Activated T-cell treated with anti-CD3 and anti-CD28 coated beads, Interleukin-2, amount 50 U/mL, for 24 hours (primary cell): ENCODE data around the gene HES1.

ENCODE experiments used
- DNase-seq: peaks from one replicate; pipeline ENCODE4 v3.0.0-alpha.2; 2020
- H3K27ac Mint-ChIP-seq: 2 replicates; pipeline ENCODE4 v1.8.0; 2020; ENCODE audit warnings: mild to moderate bottlenecking, mixed read lengths
- H3K27me3 Mint-ChIP-seq: 2 replicates; pipeline ENCODE4 v1.8.0; 2020; ENCODE audit warnings: mixed read lengths
- H3K36me3 Mint-ChIP-seq: 2 replicates; pipeline ENCODE4 v1.8.0; 2020; ENCODE audit warnings: low read depth, mixed read lengths
- H3K4me1 Mint-ChIP-seq: 2 replicates; pipeline ENCODE4 v1.8.0; 2020; ENCODE audit warnings: low read depth, mixed read lengths
- H3K4me3 Mint-ChIP-seq: 2 replicates; pipeline ENCODE4 v1.8.0; 2020; ENCODE audit warnings: mild to moderate bottlenecking, moderate library complexity, mixed read lengths
- H3K9me3 Mint-ChIP-seq: 2 replicates; pipeline ENCODE4 v1.8.0; 2020; ENCODE audit warnings: mixed read lengths

Gene HES1

DNA sequence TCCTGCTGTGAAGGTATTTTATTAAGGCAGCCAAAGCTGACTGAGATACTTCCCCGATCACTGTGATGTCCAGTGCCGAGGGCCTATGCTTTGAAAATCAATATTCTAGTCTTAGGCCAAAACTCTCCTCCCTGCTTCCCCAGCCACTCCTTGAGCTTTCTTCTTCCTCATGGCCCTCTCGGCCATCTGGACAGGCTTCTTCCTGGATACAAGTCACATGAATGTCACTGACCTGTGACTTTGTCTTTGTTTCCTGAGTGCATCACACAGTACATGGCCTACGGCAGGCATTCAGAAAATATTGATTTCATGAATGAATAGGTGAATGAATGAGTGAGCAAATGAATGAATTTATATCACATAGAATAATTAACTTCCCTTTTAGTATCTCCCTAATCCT, 24.6 kb upstream of the HES1 start:
- Mint-ChIP-seq H3K4me1 (peaks cover 10% of the 10 kb centered on the region), H3K27me3 (peaks cover 16% of the 10 kb centered on the region), H3K9me3 (no peaks in the 10 kb centered on the region), H3K4me3 (no peak overlapping the region), H3K27ac (no peak overlapping the region), H3K36me3 (no peaks in the 10 kb centered on the region)
- no peak for DNase-seq

- Mint-ChIP-seq H3K27ac (no peak overlapping the region), H3K27me3 (peaks cover 21% of the 10 kb centered on the region), H3K36me3 (no peaks in the 10 kb centered on the region), H3K4me1 (peaks cover 2% of the 10 kb centered on the region), H3K4me3 (no peak overlapping the region), H3K9me3 (no peaks in the 10 kb centered on the region)
- no peak for DNase-seq
Measured at GRCh38 chr3:194112120-194113106, 23.5 kb upstream of the HES1 start.

DNA sequence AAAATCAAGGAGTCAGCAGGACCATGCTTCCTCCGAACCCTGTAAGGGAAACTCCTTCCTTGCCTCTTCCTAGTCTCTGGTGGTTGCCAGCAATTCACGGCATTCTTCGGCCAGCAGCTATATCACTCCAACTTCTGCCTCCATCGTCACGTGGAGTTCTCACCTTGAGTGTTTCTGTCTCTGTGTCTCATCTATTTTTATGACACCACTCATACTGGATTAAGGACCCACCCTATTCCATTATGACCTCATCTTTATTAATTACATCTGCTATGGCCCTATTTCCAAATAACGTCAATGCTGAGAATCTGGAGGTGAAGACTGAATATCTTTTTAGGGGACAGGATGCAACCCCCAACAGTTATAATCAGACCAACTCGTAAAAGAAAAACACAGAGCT, 21.8 kb upstream of the HES1 start:
- Mint-ChIP-seq H3K36me3 (no peaks in the 10 kb centered on the region), H3K4me3 (no peak overlapping the region), H3K4me1 (no peaks in the 10 kb centered on the region), H3K9me3 (no peaks in the 10 kb centered on the region), H3K27me3 (peaks cover 21% of the 10 kb centered on the region), H3K27ac (no peak overlapping the region)
- no peak for DNase-seq

DNA sequence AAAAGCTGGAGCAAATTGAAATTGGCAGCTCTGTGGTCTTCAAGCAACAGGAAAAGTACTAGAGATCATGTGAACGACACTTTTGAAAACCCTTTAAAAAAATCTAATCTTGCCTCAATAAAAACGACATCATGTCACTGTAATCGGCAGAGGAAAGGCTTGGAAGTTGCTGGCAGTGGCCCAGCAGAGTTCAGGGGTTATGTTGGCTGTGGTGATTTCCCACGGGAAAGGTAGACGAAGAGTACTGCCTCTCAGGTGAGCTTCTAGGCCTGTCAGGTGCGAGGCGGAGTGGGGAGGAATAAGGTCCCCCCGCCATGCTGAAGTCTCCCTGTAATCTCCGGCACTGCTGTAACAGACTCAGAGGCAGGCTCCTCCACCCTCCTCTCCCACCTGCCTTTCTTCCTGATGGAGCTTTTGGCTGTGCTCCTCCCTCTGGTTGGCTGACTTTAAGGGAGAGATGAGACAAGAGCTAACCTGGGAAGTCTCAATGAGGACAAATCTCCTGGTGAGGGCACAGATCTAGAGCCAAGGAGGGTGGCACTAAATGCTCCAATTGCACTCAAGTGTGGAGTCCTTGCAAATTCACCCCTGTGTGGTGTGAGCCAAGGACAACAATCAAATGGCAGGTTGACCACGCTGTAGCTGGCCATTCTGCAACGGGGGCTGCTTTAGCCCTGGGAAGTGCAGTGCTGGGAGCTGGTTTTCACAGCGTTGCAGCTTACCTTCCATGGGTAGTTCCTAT, 18.7 kb upstream of the HES1 start:
- DNase-seq: no peak
- Mint-ChIP-seq H3K4me1 (no peaks in the 10 kb centered on the region), H3K4me3 (no peak overlapping the region), H3K27me3 (peaks cover 24% of the 10 kb centered on the region), H3K27ac (no peak overlapping the region), H3K36me3 (no peaks in the 10 kb centered on the region), H3K9me3 (no peaks in the 10 kb centered on the region)

GRCh38 chr3:194118920-194119319, 17.0 kb upstream of the HES1 start:
- Mint-ChIP-seq H3K4me1 (no peaks in the 10 kb centered on the region), H3K27ac (no peak overlapping the region), H3K9me3 (no peaks in the 10 kb centered on the region), H3K4me3 (no peak overlapping the region), H3K27me3 (peaks cover 32% of the 10 kb centered on the region), H3K36me3 (no peaks in the 10 kb centered on the region)
- DNase-seq: no peak

DNA sequence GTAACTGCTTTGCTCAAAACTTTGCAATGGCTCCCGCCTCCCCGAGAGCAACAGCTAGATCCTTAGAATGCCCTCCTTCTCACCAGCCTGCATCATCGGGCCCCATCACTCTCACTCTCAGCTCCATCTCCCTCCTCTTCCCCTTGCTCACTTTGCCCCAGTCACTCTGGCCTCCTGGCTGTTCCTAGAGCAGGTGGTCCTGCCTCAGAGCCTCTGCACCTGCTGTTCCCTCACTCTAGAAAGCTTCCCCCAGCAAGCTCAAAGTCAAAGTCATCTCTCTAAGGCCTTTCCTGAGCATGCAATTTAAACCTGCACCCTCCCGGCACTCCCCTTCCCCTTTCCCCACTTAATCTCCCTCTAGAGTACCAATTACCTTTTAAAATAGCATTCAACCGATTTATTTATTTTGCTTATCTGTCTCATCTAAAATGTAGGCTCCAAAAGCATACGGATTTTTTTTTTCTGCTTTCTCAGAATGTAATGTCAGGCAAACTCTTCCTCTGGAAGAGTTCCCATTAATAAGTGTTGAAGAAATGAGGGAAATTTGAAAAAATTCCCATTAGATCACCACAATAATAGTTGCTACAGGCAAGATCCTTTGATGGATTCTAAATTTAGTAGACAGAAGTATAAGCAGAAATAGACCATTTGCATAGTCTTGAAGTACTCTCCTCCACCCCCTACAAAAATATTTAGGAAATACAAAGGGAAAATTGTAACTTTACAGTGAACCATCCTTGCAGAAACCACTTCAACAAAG, 15.9 kb upstream of the HES1 start:
- peaks cover 33% of the 10 kb centered on the region for H3K27me3 Mint-ChIP-seq
- no peaks in the 10 kb centered on the region for H3K9me3 Mint-ChIP-seq
- no peak for DNase-seq
- H3K36me3 Mint-ChIP-seq: no peaks in the 10 kb centered on the region
- H3K4me1 Mint-ChIP-seq: no peaks in the 10 kb centered on the region
- H3K4me3 Mint-ChIP-seq: no peak overlapping the region
- H3K27ac Mint-ChIP-seq: no peak overlapping the region

DNA sequence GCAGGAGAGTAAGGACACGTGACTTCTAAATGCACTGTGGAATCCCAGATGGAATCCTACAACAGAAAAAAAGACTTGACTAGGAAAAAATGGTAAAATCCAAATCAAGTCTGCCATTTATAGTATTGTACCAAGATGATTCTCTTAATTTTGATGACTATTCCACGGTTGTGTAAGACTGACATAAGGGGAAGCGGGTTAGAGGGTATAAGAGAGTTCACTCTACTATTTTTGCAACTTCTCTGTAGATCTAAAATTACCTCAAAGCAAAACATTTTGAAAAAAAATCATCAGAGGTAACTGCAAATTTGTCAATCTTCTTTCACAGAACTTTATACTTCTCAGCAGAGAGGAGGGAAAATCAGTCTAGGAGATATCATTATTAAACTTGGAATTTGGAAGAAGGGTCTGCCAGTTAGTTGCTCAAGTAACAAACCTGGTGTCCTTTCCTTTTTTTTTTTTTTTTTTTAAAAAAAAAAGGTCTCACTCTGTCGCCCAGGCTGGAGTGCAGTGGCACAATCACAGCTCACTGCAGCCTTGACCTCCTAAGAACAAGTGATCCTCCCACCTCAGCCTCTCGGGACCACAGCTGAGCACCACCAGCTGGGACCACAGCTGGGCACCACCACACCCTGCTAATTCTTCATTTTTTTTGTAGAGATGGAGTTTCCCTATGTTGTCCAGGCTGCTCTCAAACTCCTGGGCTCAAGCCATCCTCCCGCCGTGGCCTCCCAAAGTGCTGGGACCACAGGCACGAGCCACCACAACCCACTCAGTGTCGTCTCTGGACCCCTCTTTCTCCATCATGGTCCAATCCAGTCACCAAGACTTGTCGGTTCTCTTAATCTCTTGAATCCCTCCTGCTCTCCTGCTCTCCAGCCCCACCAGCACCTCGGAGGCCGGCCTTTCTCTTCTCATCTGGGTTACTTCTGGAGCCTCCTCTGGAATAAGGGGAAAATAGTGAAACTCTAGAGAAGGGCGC, 14.9 kb upstream of the HES1 start:
- H3K27ac Mint-ChIP-seq: no peak overlapping the region
- H3K4me1 Mint-ChIP-seq: no peaks in the 10 kb centered on the region
- H3K9me3 Mint-ChIP-seq: no peaks in the 10 kb centered on the region
- no peak overlapping the region for H3K4me3 Mint-ChIP-seq
- no peak for DNase-seq
- no peaks in the 10 kb centered on the region for H3K36me3 Mint-ChIP-seq
- H3K27me3 Mint-ChIP-seq: peaks cover 41% of the 10 kb centered on the region

DNA sequence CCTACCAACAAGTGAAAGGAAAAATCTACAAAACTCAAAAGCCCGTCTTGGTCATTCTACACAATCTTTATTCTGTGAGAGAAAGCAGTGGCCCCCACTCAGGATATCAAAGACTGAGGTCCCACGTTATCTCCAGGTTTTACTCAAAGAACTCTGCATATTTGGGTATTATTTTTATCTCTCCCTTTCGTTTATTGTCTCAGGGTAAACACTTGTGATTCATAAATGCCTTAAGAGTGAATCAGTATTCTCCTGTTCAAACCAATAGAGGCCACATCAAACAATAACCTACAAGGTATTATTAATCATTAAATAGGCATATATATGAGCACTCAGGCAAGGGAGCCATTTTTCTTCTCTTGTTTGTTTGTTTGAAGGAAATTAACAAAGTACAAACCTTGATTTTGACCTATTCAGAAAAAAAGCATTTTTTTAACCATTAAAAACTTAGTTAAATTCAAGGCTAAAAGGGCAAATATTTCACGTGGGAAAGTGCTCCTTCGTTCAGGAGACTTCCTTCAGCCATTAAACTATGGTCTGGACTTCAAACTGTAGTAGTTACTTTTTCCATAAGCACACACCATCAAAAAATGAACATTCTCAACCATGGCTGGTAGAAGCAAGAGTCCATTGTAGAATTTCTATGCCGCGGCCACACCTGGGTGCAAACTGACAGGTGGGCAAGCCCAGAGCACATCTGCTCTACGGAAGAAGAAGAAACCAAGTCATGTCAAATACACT, 13.9 kb upstream of the HES1 start:
- no peak overlapping the region for H3K4me3 Mint-ChIP-seq
- H3K27me3 Mint-ChIP-seq: peaks cover 43% of the 10 kb centered on the region
- DNase-seq: no peak
- no peak overlapping the region for H3K27ac Mint-ChIP-seq
- H3K9me3 Mint-ChIP-seq: no peaks in the 10 kb centered on the region
- no peaks in the 10 kb centered on the region for H3K36me3 Mint-ChIP-seq
- H3K4me1 Mint-ChIP-seq: no peaks in the 10 kb centered on the region

- no peak for DNase-seq
- Mint-ChIP-seq H3K27ac (no peak overlapping the region), H3K27me3 (peaks cover 48% of the 10 kb centered on the region), H3K4me3 (no peak overlapping the region), H3K36me3 (no peaks in the 10 kb centered on the region), H3K4me1 (no peaks in the 10 kb centered on the region), H3K9me3 (no peaks in the 10 kb centered on the region)
Measured at GRCh38 chr3:194123726-194124125, 12.2 kb upstream of the HES1 start.

DNA sequence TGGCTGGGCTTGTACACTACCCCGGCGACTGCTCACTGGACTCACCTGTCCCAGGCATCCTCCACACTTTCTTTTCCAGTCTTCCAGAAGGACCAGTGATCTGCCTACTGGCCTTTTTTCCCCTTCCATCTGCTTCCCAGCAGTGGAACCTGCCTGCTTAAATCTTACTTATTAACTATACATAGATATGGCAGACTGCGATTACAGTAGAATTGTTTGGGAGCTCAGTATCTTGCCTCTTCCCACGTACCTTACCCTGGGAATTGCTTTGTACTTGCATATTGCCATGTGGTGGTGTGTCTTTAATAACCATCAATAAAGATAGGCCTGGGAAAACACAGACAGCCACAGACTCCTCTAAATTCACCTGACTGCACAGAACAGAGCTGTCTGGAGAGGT, 11.8 kb upstream of the HES1 start:
- H3K27ac Mint-ChIP-seq: no peak overlapping the region
- H3K36me3 Mint-ChIP-seq: no peaks in the 10 kb centered on the region
- H3K27me3 Mint-ChIP-seq: peaks cover 48% of the 10 kb centered on the region
- DNase-seq: no peak
- H3K9me3 Mint-ChIP-seq: no peaks in the 10 kb centered on the region
- H3K4me1 Mint-ChIP-seq: no peaks in the 10 kb centered on the region
- H3K4me3 Mint-ChIP-seq: no peak overlapping the region

DNA sequence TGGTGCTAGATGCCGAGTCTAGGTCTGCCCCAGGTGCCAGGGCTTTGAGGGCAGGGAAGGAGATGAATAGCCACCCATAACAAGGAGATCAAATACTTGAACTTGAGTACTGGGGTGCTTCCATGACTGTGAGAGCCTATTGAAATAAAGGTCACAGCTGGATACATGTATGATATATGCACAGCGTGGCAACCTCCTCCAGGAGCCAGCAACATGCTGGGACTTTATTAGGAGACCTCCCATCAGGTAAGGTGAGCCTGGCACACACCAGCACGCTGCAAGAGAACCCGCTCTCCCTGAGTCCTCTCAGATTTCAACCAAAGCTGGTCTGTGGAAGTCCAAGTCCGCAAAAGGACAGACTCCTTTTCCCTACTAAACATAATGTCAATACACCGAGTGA, 10.5 kb upstream of the HES1 start:
- DNase-seq: no peak
- peaks cover 51% of the 10 kb centered on the region for H3K27me3 Mint-ChIP-seq

DNA sequence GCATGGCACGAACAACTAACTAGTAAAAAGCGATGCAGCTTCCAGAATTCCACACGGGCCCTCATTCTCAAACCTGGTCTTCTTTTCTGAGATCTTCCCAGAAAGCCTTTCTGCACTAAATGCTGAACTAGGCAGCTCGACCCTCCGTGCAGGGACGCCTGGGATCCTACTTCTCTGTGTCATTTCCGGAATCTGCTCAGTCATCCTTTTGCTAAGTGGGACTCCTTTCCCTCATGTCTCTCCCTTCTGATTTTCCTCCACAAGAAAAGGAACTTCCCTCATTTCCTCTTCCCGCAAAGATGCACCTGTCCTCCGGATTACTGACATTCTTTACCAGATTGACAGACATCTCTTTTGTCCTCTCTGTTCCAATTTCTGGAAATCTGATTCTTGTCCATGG, 9.2 kb upstream of the HES1 start:
- no peak overlapping the region for H3K27ac Mint-ChIP-seq
- DNase-seq: no peak
- no peaks in the 10 kb centered on the region for H3K36me3 Mint-ChIP-seq
- peaks cover 56% of the 10 kb centered on the region for H3K27me3 Mint-ChIP-seq
- no peak overlapping the region for H3K4me3 Mint-ChIP-seq
- no peaks in the 10 kb centered on the region for H3K9me3 Mint-ChIP-seq
- H3K4me1 Mint-ChIP-seq: peaks cover 8% of the 10 kb centered on the region

More for the DNA sequence above, 10.5 kb upstream of the HES1 start:
- Mint-ChIP-seq H3K36me3 (no peaks in the 10 kb centered on the region), H3K4me3 (no peak overlapping the region), H3K27ac (no peak overlapping the region), H3K9me3 (no peaks in the 10 kb centered on the region), H3K4me1 (no peaks in the 10 kb centered on the region)

DNA sequence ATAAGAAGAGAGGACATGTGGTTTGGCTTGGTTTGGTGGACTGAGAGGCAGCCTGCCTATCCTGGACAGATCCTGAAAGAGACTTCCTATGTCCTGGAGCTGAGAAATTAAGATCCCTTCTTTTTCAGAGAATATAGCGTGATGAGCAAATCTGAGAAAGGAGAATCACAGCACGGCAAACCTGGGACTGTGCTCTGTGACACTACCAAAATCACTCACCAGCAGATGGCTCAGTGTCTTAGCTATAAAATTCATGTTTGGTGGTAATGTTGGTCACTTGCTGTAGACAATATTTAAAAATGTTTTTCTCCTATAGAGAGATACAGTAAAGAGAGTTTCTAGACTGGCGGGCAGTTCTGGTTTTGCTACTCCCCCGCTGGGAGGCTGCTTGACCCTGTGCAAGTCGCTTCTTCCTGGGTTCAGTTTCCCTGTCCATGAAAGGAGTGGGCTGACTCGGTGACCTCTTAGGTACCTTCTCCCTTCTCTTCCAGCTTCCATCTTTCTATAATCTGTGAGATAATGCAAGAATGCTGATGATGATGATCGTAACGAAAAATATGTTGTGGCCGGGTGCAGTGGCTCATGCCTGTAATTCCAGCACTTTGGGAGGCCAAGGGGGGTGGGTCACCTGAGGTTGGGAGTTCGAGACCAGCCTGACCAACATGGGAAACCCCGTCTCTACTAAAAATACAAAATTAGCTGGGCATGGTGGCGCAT, 7.6 kb upstream of the HES1 start:
- no peaks in the 10 kb centered on the region for H3K36me3 Mint-ChIP-seq
- no peak overlapping the region for H3K27ac Mint-ChIP-seq
- peaks cover 64% of the 10 kb centered on the region for H3K27me3 Mint-ChIP-seq
- no peaks in the 10 kb centered on the region for H3K9me3 Mint-ChIP-seq
- DNase-seq: no peak
- H3K4me1 Mint-ChIP-seq: peaks cover 16% of the 10 kb centered on the region
- H3K4me3 Mint-ChIP-seq: no peak overlapping the region
